Activated CD4-positive, alpha-beta T cell treated with anti-CD3 and anti-CD28 coated beads for 48 hours (primary cell): ENCODE results near the gene WDR3.

Experiments used
- DNase-seq: peaks from one replicate; pipeline ENCODE4 v3.0.0-alpha.2; 2020

Gene WDR3

GRCh38 chr1:117959364-117959763, 29.8 kb downstream of the WDR3 start:
- DNase-seq, result no peak

- DNase-seq, result no peak
These were observed 34.9 kb downstream of the WDR3 start for GRCh38 chr1:117964290-117965038.

DNA sequence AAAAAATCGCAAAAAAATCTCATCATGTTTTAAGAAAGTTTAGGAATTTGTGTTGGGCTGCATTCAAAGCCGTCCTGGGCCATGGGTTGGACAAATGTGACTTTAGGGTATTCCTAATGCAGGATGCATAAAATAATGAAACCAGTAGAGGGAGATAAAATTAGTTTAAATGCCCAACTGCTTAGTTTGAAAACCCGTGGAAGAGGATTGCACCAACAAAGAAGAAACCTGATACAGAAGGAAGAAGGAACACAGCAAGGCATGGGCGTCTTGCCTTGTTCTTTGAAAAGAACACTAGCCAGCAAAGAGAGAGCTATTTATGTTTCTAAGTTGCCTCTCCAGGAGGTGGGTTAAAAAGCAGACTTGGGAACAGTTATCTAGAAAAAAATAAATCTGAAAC, 37.9 kb downstream of the WDR3 start:
- DNase-seq, result no peak

GRCh38 chr1:117967881-117968280, 38.3 kb downstream of the WDR3 start:
- DNase-seq, result no peak

- no peak for DNase-seq
These were observed 40.7 kb downstream of the WDR3 start for GRCh38 chr1:117970252-117970651.

- DNase-seq, result no peak
These were observed 42.2 kb downstream of the WDR3 start for GRCh38 chr1:117971777-117972176.

DNA sequence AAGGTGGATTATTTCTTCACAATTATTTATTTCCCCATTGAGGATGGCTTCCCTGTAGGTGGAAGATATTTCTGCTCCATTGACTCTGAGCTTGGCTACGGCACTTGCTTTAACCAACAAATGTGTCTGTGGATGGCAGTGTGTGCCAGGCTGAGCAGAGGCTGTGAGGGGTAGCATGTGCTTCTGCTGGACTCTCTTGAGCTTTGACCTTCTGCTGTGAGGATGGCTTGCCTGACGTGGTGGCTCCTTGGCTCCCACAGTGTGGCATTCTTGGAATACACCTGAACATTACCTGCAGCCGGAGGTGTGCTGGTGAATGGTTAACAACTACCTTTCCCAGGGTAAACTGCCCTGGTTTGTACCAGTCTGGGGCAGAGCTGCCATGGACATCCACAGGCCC, 46.8 kb downstream of the WDR3 start:
- no peak for DNase-seq

GRCh38 chr1:117981455-117982192, 52.1 kb downstream of the WDR3 start:
- no peak for DNase-seq

GRCh38 chr1:117985239-117985638, 55.7 kb downstream of the WDR3 start:
- no peak for DNase-seq

DNA sequence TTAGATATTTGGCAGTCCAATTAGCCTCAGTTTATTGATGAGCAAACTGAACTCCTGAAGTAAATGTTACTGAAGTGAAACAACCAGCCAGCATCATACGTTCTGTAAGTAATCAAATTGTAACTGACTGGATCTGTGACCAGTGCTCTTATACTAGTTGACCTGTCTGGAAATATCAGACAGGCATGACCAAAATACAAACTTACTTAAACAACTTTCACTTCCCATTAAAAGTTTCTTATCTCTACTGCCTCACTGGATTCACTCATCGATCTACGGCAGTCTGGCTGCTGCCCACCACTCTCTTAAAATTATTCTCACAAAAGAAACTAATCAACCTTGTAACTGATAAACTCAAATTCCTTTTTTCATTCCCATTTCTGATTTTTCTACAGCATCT, 56.4 kb downstream of the WDR3 start:
- no peak for DNase-seq

- DNase-seq, result no peak
These were observed 74.8 kb downstream of the WDR3 start for GRCh38 chr1:118004312-118004711.

- DNase-seq, result no peak
These were observed 77.9 kb downstream of the WDR3 start for GRCh38 chr1:118007391-118007790.

GRCh38 chr1:118008011-118008410, 78.5 kb downstream of the WDR3 start:
- no peak for DNase-seq

DNA sequence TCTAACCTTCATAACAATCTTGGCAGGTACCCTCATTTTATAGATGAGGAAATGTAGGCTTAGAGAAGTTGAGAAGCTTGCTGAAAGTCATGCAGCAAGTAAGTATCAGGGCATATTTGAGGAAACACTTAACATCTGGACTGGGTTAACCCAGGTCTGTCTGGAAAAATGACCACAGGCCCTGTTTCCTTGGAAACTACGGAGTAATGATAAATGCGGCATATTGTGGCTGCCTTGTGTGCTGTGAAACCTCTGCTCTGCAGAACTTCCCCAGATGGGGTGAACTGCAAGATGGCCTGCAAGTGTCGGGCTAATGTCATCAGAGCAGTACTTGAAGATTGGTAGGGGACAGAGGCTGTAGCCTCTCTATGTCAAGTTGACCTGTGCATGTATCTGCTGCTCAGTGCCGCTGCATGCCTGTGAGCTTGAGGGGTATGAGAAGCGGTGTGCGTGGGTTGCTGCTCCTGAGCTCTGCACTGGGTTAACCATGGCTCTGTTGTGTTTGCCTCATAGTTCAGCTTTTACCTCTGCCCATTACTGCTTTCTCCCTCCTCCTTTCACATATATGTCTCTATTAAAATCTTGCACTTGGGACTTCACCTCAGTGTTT, 83.1 kb downstream of the WDR3 start:
- DNase-seq, result no peak

DNA sequence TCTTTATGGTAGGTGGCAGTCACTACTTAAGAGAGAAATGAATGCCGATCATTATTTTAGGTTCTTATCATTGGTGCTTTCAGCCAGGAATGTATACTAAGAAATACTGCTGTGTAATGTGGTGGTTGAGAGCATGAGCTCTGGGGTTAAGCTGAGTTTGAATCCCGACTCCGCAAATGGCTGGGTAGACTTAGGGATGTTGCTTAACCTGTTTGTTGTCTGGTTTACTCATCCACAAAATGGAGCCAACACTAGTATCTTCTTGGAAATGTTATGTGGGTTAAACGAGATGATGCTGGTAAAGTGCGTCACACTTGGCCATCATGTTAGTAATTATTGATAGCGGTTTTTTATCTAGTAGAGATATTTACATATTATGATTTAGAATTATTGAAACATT, 83.8 kb downstream of the WDR3 start:
- DNase-seq, result no peak

DNA sequence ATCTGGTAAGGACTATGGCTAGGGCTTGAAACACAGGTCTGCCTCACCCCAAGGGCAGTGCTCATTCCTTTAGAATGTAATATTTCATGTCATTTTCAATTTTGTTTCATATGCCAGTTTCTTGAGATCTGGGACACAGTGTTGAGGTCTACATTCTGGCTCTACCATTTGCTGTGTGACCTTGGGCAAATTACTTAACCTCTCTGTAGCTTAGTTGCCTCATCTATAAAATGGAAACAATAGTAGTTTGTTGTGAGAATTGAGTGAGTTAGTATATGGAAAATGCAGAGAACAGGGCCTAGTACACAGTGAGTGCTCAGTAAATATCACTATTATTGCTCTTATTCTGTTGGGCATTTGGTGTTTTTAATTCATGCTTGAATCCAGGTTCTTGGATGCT, 84.4 kb downstream of the WDR3 start:
- DNase-seq, result no peak
